ENCODE measurements around the gene ASB7.

DNA sequence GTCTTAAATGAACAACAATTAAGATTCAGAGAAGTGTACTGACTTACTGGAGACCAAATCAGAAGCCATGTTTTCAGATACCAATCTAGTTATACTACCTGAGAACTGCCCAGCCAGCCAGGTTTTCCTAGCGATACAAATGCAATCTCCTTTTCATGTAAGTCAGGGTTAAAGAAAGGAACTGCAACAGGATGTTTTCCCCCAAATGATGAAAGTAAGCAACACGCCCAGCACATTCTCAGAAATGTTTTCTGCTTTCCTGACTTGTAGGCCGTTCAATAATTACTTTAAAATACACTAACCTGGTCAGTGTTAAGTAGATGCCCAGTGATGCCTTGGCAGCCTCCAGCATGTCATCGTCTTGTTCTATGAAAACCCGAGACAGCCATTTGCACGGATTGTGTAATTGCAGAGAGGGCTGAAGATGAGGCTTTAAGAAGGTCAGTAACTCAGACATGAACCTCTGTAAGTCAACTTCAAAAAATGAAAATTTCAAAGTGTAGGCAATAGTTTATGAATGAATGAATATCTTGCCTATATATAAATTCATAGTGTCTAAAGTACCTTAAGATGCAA, 30.7 kb upstream of the ASB7 start:
- TF ChIP-seq, protein P1, sequence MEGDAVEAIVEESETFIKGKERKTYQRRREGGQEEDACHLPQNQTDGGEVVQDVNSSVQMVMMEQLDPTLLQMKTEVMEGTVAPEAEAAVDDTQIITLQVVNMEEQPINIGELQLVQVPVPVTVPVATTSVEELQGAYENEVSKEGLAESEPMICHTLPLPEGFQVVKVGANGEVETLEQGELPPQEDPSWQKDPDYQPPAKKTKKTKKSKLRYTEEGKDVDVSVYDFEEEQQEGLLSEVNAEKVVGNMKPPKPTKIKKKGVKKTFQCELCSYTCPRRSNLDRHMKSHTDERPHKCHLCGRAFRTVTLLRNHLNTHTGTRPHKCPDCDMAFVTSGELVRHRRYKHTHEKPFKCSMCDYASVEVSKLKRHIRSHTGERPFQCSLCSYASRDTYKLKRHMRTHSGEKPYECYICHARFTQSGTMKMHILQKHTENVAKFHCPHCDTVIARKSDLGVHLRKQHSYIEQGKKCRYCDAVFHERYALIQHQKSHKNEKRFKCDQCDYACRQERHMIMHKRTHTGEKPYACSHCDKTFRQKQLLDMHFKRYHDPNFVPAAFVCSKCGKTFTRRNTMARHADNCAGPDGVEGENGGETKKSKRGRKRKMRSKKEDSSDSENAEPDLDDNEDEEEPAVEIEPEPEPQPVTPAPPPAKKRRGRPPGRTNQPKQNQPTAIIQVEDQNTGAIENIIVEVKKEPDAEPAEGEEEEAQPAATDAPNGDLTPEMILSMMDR (IDR thresholded peaks at IDR 0.05) = no peak
- TF ChIP-seq POLR2A (IDR thresholded peaks at IDR 0.05) = no peak

Measured in lower leg skin (tissue), 3 donors.